ENCODE results near the gene MACROD2.

MACROD2 gene

GRCh38 chr20:14677455-14677854 is 682.1 kb downstream of the MACROD2 start:
- no peak for DNase-seq

- no peak for DNase-seq
Observed at GRCh38 chr20:14685183-14685582, 689.9 kb downstream of the MACROD2 start.

- no peak for DNase-seq
Observed at GRCh38 chr20:14687313-14687712, 692.0 kb downstream of the MACROD2 start.

- DNase-seq = no peak
Observed at GRCh38 chr20:14688005-14688404, 692.7 kb downstream of the MACROD2 start.

- no peak for DNase-seq
Observed at GRCh38 chr20:14691994-14692393, 696.7 kb downstream of the MACROD2 start.

GRCh38 chr20:14696478-14696877 is 701.2 kb downstream of the MACROD2 start:
- no peak for DNase-seq

GRCh38 chr20:14696937-14697336 is 701.6 kb downstream of the MACROD2 start:
- no peak for DNase-seq

- DNase-seq = no peak
Observed at GRCh38 chr20:14698125-14698524, 702.8 kb downstream of the MACROD2 start.

GRCh38 chr20:14698605-14699373 is 703.5 kb downstream of the MACROD2 start:
- no peak for DNase-seq

GRCh38 chr20:14700639-14700960 is 705.3 kb downstream of the MACROD2 start:
- DNase-seq = no peak

- DNase-seq = no peak
Observed at GRCh38 chr20:14701326-14701725, 706.0 kb downstream of the MACROD2 start.

- DNase-seq = no peak
Observed at GRCh38 chr20:14706555-14706954, 711.2 kb downstream of the MACROD2 start.

- DNase-seq = no peak
Observed at GRCh38 chr20:14707026-14707680, 711.8 kb downstream of the MACROD2 start.

GRCh38 chr20:14707865-14708596 is 712.7 kb downstream of the MACROD2 start:
- DNase-seq = no peak

GRCh38 chr20:14709439-14709838 is 714.1 kb downstream of the MACROD2 start:
- DNase-seq = no peak

GRCh38 chr20:14710951-14711350 is 715.6 kb downstream of the MACROD2 start:
- DNase-seq = no peak

GRCh38 chr20:14711652-14712051 is 716.3 kb downstream of the MACROD2 start:
- no peak for DNase-seq

- no peak for DNase-seq
Observed at GRCh38 chr20:14712302-14712739, 717.0 kb downstream of the MACROD2 start.

GRCh38 chr20:14715400-14715799 is 720.1 kb downstream of the MACROD2 start:
- DNase-seq = no peak

- DNase-seq = no peak
Observed at GRCh38 chr20:14716351-14716801, 721.1 kb downstream of the MACROD2 start.

GRCh38 chr20:14717134-14717999 is 722.1 kb downstream of the MACROD2 start:
- no peak for DNase-seq

GRCh38 chr20:14720251-14720650 is 724.9 kb downstream of the MACROD2 start:
- DNase-seq = no peak

- DNase-seq = no peak
Observed at GRCh38 chr20:14721926-14722452, 726.7 kb downstream of the MACROD2 start.
